ENCODE results near the gene PTPRK.

PTPRK gene

GRCh38 chr6:127966616-127967015, 553.8 kb downstream of the PTPRK start:
- no peak for TF ChIP-seq REST (IDR thresholded peaks at IDR 0.05; ENCODE audit: low read depth)
- no peak for TF ChIP-seq EGR1 (IDR thresholded peaks at IDR 0.05)
- no peak for TF ChIP-seq CREB1 (IDR thresholded peaks at IDR 0.05; ENCODE audit: low read depth)
- TF ChIP-seq RAD21 (IDR thresholded peaks at IDR 0.05; ENCODE audit: low read depth), result no peak
- TF ChIP-seq YY1 (IDR thresholded peaks at IDR 0.05; ENCODE audit: low read depth), result no peak
- no peak for TF ChIP-seq TEAD4 (IDR thresholded peaks at IDR 0.05)
- TF ChIP-seq ZBTB7A (IDR thresholded peaks at IDR 0.05; ENCODE audit: low read depth), result no peak
- TF ChIP-seq TCF12 (IDR thresholded peaks at IDR 0.05; ENCODE audit: low read depth), result no peak
- TF ChIP-seq NFIC (IDR thresholded peaks at IDR 0.05), result no peak
- TF ChIP-seq FOXM1 (IDR thresholded peaks at IDR 0.05; ENCODE audit: borderline replicate concordance, low read depth), result no peak
- no peak for TF ChIP-seq TAF1 (IDR thresholded peaks at IDR 0.05; ENCODE audit: low read depth)
- TF ChIP-seq, protein P1, sequence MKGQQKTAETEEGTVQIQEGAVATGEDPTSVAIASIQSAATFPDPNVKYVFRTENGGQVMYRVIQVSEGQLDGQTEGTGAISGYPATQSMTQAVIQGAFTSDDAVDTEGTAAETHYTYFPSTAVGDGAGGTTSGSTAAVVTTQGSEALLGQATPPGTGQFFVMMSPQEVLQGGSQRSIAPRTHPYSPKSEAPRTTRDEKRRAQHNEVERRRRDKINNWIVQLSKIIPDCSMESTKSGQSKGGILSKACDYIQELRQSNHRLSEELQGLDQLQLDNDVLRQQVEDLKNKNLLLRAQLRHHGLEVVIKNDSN (IDR thresholded peaks at IDR 0.05), result no peak
- TF ChIP-seq, protein P2, sequence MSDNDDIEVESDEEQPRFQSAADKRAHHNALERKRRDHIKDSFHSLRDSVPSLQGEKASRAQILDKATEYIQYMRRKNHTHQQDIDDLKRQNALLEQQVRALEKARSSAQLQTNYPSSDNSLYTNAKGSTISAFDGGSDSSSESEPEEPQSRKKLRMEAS (IDR thresholded peaks at IDR 0.05), result no peak

DNA sequence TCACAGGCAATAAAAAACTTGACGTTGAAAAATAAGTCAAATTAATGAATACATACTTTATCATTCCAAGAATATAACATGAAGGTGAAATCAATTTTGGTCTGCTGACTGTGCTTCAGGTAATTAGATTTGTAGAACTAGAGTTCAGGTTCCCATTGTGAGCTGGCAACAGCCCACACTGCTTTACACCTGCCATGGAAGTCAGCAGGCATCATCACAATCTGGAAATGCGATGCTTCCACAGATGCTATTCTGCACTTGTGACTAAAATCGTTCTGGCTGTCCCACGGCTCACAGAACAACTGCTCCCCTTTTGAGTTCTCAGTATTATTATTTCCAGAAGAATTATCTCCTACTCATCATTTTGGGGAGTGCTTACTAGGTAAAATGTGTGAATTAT, 556.9 kb downstream of the PTPRK start:
- TF ChIP-seq NFIC (IDR thresholded peaks at IDR 0.05) (no peak), CREB1 (IDR thresholded peaks at IDR 0.05; ENCODE audit: low read depth) (no peak), CEBPB (IDR thresholded peaks at IDR 0.05) (no peak), REST (IDR thresholded peaks at IDR 0.05; ENCODE audit: low read depth) (no peak), FOXM1 (IDR thresholded peaks at IDR 0.05; ENCODE audit: borderline replicate concordance, low read depth) (no peak)

- TF ChIP-seq EGR1 (IDR thresholded peaks at IDR 0.05), result no peak
Observed at GRCh38 chr6:127959869-127960268, 560.5 kb downstream of the PTPRK start.

DNA sequence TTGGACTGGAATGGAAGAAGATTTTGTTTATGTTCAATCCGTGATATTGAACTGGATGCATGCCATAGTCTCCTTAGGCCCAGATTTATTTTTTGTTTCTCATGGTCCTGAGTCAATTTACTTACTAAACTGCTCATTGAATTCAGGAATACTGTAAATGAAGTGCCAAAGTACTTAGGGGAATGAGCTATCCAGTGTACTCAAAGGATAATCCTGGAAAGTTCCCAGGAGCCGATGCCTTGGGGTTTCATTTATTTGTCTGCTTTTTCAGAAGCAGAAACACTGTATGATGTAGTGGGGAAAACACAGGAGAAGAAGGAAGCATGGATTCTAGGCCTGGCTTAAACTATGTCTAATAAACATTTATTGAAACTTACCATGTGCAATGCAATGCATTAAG, 563.4 kb downstream of the PTPRK start:
- no peak for TF ChIP-seq CREB1 (IDR thresholded peaks at IDR 0.05; ENCODE audit: low read depth)
- TF ChIP-seq EP300 (IDR thresholded peaks at IDR 0.05; ENCODE audit: borderline replicate concordance), result no peak
- TF ChIP-seq REST (IDR thresholded peaks at IDR 0.05; ENCODE audit: low read depth), result no peak
- TF ChIP-seq TAF1 (IDR thresholded peaks at IDR 0.05; ENCODE audit: low read depth), result no peak

GRCh38 chr6:127956260-127956888, 564.0 kb downstream of the PTPRK start:
- TF ChIP-seq TEAD4 (IDR thresholded peaks at IDR 0.05), result no peak
- 0 out of 2 replicates have a peak, but pooled peaks have one; percentile 8 for TF ChIP-seq RAD21 (IDR thresholded peaks at IDR 0.05; ENCODE audit: low read depth)

GRCh38 chr6:127954082-127954481, 566.3 kb downstream of the PTPRK start:
- TF ChIP-seq, protein P1 (IDR thresholded peaks at IDR 0.05), result no peak
- no peak for TF ChIP-seq REST (IDR thresholded peaks at IDR 0.05; ENCODE audit: low read depth)
- no peak for TF ChIP-seq EP300 (IDR thresholded peaks at IDR 0.05; ENCODE audit: borderline replicate concordance)
- TF ChIP-seq CEBPB (IDR thresholded peaks at IDR 0.05), result no peak
- no peak for TF ChIP-seq TAF1 (IDR thresholded peaks at IDR 0.05; ENCODE audit: low read depth)
- no peak for TF ChIP-seq FOXM1 (IDR thresholded peaks at IDR 0.05; ENCODE audit: borderline replicate concordance, low read depth)
- TF ChIP-seq, protein P2 (IDR thresholded peaks at IDR 0.05), result no peak
- no peak for TF ChIP-seq EGR1 (IDR thresholded peaks at IDR 0.05)
- no peak for TF ChIP-seq CREB1 (IDR thresholded peaks at IDR 0.05; ENCODE audit: low read depth)

Data from Ishikawa (cell line).